Activated CD4-positive, alpha-beta T cell treated with anti-CD3 and anti-CD28 coated beads, Interleukin-10, Interleukin-2, amounts not matched to agents 100 ng/mL and 50 ng/mL, durations not matched to agents 16 hours and 8 hours (primary cell): ENCODE results near the gene SPAG7.

Source experiments
- DNase-seq: peaks from one replicate; pipeline ENCODE4 v3.0.0-alpha.2; 2020

SPAG7 gene

GRCh38 chr17:4967539-4968485, at the start of gene SPAG7:
SPAG7 (minus strand) TSS chr17:4967817; CDS start chr17:4967804, 13 bp downstream.
- DNase-seq = peak; percentile 95

- DNase-seq = no peak
Measured at GRCh38 chr17:5014357-5014756, 46.7 kb upstream of the SPAG7 start.

DNA sequence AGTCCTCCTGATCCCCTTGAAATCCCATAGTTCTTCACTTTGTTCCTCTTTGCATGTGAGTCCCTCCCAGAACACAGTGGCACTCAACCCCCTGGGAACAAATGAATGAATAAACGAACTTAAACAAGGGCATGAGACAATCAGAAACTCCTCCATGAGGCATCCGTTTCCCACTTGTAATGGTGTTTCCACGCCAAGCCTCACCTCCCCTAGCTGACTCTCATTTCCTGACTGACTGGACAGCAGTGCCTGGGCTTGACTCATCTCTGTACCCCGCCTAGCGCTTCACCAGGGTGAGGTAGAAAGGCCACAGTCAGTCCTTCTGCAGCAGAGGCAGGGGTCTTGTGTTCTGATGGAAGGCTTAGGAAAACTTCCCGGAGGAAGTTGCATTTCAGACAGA, 44.3 kb upstream of the SPAG7 start:
- peak; percentile 88 for DNase-seq

- no peak for DNase-seq
Measured at GRCh38 chr17:5003214-5003867, 35.7 kb upstream of the SPAG7 start.

DNA sequence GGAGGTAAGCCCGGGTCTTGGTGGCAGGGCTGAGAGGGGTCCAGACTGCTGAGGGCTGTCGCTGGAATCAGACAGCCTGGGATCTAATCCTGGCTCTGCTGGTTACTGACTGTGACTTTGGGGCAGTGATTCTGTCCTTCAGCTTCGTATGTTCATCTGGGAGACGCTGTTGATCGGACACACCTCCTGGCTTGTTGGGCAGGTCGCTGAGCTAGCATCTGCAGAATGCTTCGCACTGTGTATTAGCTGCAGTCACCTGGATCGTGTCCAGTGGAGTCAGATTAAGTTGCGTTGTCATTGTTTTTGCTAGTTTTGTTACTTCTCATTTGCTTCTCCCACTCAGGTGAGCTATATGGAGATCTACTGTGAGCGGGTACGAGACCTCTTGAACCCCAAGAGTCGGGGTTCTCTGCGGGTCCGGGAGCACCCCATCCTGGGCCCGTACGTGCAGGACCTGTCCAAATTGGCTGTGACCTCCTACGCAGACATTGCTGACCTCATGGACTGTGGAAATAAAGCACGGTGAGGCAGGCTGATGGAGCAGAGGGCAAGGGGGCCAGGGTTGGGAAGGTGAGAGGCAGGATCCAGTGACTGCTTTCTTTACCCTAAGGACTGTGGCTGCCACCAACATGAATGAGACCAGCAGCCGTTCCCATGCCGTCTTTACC, 34.6 kb upstream of the SPAG7 start:
- no peak for DNase-seq

DNA sequence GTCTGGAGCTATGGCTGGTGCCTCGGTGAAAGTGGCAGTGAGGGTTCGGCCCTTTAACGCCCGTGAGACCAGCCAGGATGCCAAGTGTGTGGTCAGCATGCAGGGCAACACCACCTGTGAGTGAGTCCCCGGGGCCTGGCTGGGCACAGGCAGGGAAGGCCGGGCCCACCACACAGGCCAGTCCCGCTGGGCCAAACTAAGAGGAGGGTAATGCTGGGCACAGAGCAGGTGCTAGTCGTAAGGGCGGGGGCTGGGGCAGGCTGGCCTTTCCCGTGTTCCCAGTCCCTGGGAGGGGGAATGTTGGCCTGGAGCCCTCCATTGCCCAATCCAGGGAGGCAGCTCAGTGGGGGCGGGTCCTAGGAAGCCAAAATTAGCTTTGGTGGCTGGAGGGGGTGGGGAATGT, 32.6 kb upstream of the SPAG7 start:
- no peak for DNase-seq

DNA sequence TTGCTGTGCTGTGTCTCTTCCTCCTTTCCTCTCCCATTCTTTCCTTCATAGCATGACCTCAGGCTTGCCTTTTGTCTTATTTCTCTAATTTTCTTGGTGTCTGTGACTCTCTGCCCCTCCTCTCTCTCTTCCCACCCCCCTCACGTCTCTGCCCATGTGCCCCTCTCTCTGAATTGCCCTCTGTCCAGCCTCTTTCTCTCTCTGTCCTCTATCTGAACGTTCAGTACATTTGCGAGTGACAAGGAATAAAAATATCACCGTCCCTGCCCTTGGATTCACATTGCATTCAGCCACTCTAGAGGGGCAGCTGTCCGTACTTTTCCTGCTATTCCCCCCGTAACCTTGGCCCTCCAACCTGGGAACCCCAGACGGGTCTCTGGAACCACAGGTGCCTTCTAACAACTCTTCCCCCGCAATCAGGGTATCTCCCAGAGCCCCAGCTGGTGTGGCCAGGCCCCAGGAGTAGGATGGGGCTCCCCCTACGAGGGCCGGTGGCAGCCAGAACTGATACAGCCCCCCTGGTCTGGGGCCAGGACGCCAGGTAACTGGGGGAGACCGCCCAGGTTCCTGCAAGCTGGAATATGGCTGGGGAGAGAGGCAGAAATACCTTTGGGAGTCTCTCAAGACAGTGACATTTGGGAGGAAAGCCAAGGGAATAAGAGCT, 31.9 kb upstream of the SPAG7 start:
- DNase-seq = no peak

DNA sequence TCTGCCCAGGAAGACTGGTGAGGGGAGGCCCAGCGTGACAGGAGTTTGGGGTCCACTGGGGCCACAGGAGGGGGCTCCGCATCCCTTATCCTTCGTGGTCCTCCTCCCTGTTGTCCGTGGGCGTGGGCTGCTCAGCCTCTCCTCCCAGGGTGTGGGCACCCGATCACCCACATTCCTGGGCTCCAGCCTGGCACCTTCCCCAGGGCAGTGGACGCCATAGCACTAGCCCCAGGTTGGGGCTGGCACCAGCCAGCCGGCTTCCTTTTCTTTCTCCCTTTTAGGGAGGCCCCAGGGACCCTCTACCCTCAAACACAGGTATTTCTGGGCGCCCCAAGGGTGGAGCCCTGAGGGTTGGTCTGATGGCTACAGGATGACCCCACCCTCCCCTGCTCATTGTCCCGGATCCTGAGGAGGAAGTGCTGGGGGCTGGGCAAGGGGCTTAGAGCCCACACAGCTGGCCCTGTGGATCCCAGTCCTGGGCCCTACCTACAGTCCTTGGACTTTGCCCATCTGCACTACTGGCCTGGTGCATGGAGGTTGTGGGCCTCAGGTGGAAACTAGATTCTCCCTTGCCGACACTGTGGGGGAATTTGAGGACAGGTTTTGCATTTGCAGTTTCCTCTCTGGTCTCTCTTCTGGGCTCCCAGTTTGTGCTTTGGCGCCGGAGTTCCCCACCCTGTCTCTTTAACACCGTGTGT, 31.3 kb upstream of the SPAG7 start:
- no peak for DNase-seq

- no peak for DNase-seq
Measured at GRCh38 chr17:4998027-4998731, 30.6 kb upstream of the SPAG7 start.

- peak; percentile 94 for DNase-seq
Measured at GRCh38 chr17:4997302-4998026, 29.8 kb upstream of the SPAG7 start, which contains the start of the genes INCA1 and KIF1C. INCA1 (minus strand) TSS chr17:4997522; CDS start chr17:4994437, 3,085 bp downstream. KIF1C (plus strand) TSS chr17:4997950; CDS start chr17:5000247, 2,297 bp downstream.

DNA sequence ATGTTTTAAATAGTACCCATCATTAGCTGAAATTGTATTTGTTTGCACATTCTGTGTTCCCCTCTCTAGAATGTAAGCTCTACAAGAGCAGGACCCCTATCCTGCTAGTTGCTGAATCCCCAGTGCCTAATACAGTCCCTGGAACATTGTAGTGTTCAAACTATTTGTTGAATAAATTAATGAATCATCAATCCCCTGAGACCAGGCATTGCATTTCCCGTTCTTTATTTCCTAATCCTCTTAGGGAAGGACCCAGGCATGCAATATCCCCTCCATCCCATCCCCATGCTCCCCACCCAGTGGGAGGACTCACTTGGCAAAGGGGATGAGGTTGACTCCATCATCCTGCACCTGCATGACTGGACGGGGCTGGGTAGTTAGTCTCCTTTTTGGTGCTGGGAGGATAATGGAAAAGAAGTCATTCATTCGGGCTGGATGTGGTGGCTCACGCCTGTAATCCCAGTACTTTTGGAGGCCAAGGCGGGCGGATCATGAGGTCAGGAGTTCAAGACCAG, 26.5 kb upstream of the SPAG7 start:
- DNase-seq = no peak

DNA sequence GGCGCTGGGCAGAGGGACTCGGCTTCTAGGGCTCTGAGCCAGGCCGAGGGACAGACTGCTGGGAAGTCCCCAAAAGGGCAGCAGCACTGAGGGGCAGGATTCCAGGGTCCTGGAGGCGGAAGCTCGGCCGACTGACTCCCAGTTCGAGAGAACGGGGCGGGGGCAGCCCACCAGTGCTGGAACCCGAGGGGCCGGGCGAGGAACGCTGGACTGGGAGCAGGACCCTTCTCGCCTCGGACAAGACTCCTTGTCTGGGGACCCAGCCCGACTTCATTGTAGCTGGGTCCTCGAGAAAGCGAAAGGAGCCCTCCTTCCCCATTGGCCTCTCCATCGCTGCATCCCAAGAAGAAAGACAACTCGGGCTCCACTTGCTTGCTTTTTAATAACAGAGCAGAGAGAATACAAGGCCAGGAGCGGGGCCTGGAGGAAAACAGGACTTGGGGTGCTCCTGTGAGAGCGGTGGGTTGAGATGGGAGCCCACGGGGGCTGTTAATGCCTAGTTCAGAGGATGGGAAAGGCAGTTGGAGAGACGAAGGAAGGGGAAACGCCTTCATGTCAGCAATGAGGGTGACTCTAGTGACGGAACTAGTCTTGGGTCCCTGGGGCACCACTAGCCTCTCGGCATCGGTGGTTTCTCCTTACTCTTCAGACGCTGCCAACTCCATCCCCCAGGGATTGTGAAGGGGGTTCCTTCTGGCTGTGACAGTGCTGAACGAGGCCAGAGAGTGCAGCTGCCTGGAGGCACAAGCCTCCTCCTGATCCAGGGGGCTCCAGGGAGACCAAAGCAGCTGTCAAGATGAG, 20.4 kb upstream of the SPAG7 start:
- no peak for DNase-seq

DNA sequence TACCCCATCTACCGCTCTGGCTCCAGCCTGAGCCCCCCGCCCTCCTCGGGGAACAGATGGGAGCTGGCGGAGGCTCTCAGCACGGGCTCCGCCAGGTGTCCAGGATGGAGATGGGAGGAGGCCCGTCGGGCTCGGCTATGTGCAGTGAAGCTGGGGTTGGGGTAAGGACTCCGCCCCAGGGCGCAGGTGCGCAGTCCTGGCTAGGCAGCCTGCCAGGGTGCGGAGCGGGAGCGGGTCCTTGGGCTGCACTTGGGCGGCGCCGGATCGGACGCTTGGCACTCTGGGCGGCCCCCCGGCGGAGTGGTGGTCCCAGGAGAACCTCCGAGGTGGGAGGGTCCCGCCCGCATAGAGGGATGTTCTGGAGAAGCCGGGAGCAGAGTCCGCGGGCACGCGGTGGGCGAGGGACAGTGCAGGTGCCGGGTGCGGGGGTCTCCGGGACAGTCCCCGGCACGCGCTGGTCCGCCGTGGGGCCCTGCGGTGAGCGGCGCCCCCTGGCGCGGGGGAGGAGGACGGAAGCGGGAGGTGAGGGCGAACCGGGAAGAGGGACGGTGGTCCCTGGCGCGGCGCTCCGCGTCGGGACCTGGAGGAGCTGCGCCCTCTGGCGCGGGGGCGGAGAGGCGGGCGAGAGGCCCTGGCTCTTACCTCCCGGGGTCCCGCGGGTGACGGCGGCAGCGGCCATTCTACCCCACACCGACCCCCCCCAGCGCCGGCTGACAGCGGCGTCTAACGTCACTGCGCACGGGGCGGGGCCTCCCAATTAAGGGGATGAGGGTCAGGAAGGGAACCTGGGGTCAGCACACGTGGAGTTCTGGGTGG, 19.5 kb upstream of the SPAG7 start, which contains the start of gene CAMTA2:
CAMTA2 (minus strand) TSS at position 725 of the 816 bp plus-strand sequence. CDS start 1,453 bp downstream, outside the sequence.
- DNase-seq = peak; percentile 92

- DNase-seq = no peak
Measured at GRCh38 chr17:4986403-4986802, 18.8 kb upstream of the SPAG7 start.

GRCh38 chr17:4982305-4982704, 14.7 kb upstream of the SPAG7 start:
- DNase-seq = no peak

DNA sequence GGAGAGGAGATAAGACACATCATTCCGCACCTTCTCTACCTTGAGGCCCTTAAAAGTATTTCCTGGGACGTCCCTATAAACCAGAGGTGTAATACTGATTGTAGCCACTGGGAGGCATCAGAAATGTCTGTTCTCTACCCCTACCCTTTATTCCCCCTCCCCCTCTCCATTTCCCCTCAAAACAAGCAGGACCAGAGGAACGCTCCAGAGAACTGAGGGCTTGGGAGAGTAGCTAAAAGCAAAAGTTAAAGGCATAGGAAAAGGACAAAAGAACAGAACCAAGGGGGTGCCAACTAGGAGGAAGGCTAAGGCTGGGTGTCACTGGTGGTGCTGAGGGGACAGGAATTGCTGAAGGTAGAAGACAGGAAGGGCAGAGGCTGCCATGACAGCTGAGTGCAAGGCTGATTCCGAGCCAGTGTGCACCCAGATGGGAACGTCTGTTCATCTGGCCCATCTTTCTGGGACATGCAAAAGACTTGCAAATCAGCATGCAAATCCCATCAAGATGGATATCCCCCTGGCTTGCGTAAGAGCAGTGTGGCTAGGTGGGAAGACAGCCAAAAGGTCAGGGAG, 13.1 kb upstream of the SPAG7 start:
- peak; percentile 77 for DNase-seq

GRCh38 chr17:4978726-4979125, 11.1 kb upstream of the SPAG7 start:
- DNase-seq = no peak

GRCh38 chr17:4974115-4974670, 6.6 kb upstream of the SPAG7 start:
- DNase-seq = no peak
